ENCODE results near the gene FFAR4. TPM values are rescaled to one million over a fixed set of nuclear protein-coding genes. Genes with fewer than 3 reads are reported as not detected.

The FFAR4 gene
- total and polyA plus RNA-seq, 2 of the 8 experiments (the other 6 are each of a cell fraction or from before 2014, with no cell fraction given) = not detected

DNA sequence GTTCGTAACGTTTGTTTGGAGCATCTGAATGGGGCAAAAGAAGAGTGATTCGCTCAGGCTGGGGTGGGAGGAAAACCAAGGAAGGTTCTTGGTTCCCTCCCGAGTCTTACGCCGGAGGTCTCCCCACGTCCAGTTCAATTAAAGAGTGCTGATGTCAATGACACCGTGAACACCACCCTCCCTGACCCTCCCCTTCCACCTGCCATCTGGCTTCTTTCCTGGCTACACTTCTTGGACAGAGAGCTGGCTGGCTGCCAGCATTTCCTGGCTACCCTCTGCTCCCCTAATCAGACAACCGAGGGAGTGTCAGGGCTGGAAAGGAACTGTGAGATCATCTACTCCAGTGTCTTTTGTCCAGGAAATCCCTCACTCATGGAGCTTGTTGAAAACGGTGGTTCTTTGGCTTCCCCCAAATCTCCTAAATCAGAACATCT, 24.1 kb upstream of the FFAR4 start:
- Histone ChIP-seq H3K56ac (replicated peaks; ENCODE audit: insufficient read length, low read depth, low read length) (no peak overlapping the region), H4K5ac (ENCODE audit: insufficient read length, low read depth, low read length) (no peak overlapping the region), H2BK15ac (ENCODE audit: low read length) (no peak overlapping the region), H3K23me2 (ENCODE audit: low read depth, low read length) (no peaks in the 10 kb centered on the region; the same call in 1 of the 2 replicates), H3K14ac (ENCODE audit: insufficient read length) (no peak overlapping the region), H4K8ac (ENCODE audit: extremely low read depth, insufficient read depth, low read length) (no peak overlapping the region), H3K4me3 (ENCODE audit: extremely low read depth in 1 of 4, insufficient read depth in 2 of 4, low read depth in 3 of 4, low read length in 4 of 4) (no peak overlapping the region; a peak in 1 of 8 replicates), H3K23ac (ENCODE audit: insufficient read length) (no peak overlapping the region), H3K79me1 (ENCODE audit: low read depth, low read length) (no peaks in the 10 kb centered on the region), H3K18ac (ENCODE audit: extremely low read depth, low read length) (no peak overlapping the region), H3K27me3 (replicated peaks in 1 of 4; ENCODE audit: control insufficient read depth in 3 of 4, extremely low read depth in 1 of 4, insufficient read depth in 3 of 4, low read length in 3 of 4) (peaks cover 0 to 3% (median 0%) of the 10 kb centered on the region in 4 experiments; a peak in 1 of 7 replicates), H3K36me3 (ENCODE audit: control insufficient read depth in 2 of 4, insufficient read depth in 4 of 4, low read length in 3 of 4) (no peaks in the 10 kb centered on the region), H3K4ac (replicated peaks; ENCODE audit: insufficient read length, low read depth, low read length) (no peak overlapping the region), H2BK12ac (ENCODE audit: low read depth, low read length) (no peak overlapping the region), H3K4me1 (replicated peaks in 1 of 4; ENCODE audit: control insufficient read depth in 3 of 4, insufficient read depth in 4 of 4, low read length in 3 of 4) (no peaks in the 10 kb centered on the region), H3K9me3 (ENCODE audit: insufficient read depth in 2 of 2, low read depth in 1 of 2, low read length in 1 of 2) (no peaks in the 10 kb centered on the region), H2BK120ac (replicated peaks; ENCODE audit: low read depth, low read length) (no peak overlapping the region), H4K20me1 (replicated peaks in 1 of 2; ENCODE audit: control insufficient read depth in 1 of 2, insufficient read depth in 2 of 2, low read length in 2 of 2) (no peaks in the 10 kb centered on the region), H3K4me2 (ENCODE audit: insufficient read depth in 1 of 2, low read depth in 2 of 2, low read length in 2 of 2) (peak overlapping the region in 1 of 2 experiments; percentile 3; a peak in 1 of 4 replicates), H2BK20ac (ENCODE audit: low read length) (no peak overlapping the region), H2BK5ac (ENCODE audit: low read depth, low read length) (no peak overlapping the region), H2AFZ (ENCODE audit: low read length) (peak overlapping the region; percentile 37; the same call in 1 of the 2 replicates), H4K91ac (replicated peaks; ENCODE audit: insufficient read length, low read length) (no peak overlapping the region), H2AK5ac (ENCODE audit: low read depth, low read length) (no peak overlapping the region), H3K79me2 (ENCODE audit: control insufficient read depth in 1 of 2, insufficient read depth in 2 of 2, low read length in 2 of 2) (no peaks in the 10 kb centered on the region), H3K9ac (replicated peaks in 1 of 4; ENCODE audit: extremely low read depth in 1 of 4, low read depth in 3 of 4, low read length in 3 of 4) (no peak overlapping the region), H3K27ac (ENCODE audit: low read depth, low read length) (no peak overlapping the region)
- WGBS, 2 experiments (ENCODE audit: extremely low coverage in 1 of 2, insufficient coverage in 1 of 2, insufficient read length in 1 of 2, insufficient replicate concordance in 2 of 2, low coverage in 1 of 2, low lambda C conversion rate in 2 of 2, missing lambda C conversion rate in 1 of 2) = 60% methylated on average over 10 of the region's 10 CpGs; no CpG with 5 or more reads in 1 of the 2 experiments
- DNase-seq (ENCODE audit: low read depth in 1 of 2, low spot score in 2 of 2) (no peak), FAIRE-seq (no peak)
- POLR2A ChIA-PET (ENCODE audit: partially characterized antibody) = interaction anchor here (1.1 kb wide), 1 partner anchor 24 kb away, joined by 3 read pairs; the partner anchor contains the start of gene FFAR4
- CTCF ChIA-PET (ENCODE audit: partially characterized antibody) = interaction anchor here (0.5 to 4.5 kb wide), 24 partner anchors 9 to 979 kb away, joined by 3 to 78 read pairs (median 4); partner anchors contain the start of gene FFAR4
- TF ChIP-seq RXRA (IDR thresholded peaks at IDR 0.05; ENCODE audit: insufficient read depth, low read depth, low read length) (no peak), SP4 (IDR thresholded peaks at IDR 0.05; ENCODE audit: low read length) (no peak), EP300 (IDR thresholded peaks at IDR 0.05; ENCODE audit: borderline replicate concordance in 1 of 2, low read depth in 2 of 2, low read length in 2 of 2) (no peak), CREB1 (IDR thresholded peaks at IDR 0.05) (no peak), CHD2 (IDR thresholded peaks at IDR 0.05; ENCODE audit: low read length) (no peak), SIRT6 (IDR thresholded peaks at IDR 0.05; ENCODE audit: low read length) (no peak), TAF7 (optimal IDR thresholded peaks at IDR 0.05; ENCODE audit: borderline replicate concordance, low read depth, low read length) (no peak), SIX5 (IDR thresholded peaks at IDR 0.05; ENCODE audit: low read depth, low read length) (no peak), KDM5A (IDR thresholded peaks at IDR 0.05; ENCODE audit: low read length) (no peak), TBP (IDR thresholded peaks at IDR 0.05; ENCODE audit: low read depth, low read length) (no peak)
- TF ChIP-seq, protein P1, sequence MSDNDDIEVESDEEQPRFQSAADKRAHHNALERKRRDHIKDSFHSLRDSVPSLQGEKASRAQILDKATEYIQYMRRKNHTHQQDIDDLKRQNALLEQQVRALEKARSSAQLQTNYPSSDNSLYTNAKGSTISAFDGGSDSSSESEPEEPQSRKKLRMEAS (IDR thresholded peaks at IDR 0.05) = no peak
- TF ChIP-seq, protein P2, sequence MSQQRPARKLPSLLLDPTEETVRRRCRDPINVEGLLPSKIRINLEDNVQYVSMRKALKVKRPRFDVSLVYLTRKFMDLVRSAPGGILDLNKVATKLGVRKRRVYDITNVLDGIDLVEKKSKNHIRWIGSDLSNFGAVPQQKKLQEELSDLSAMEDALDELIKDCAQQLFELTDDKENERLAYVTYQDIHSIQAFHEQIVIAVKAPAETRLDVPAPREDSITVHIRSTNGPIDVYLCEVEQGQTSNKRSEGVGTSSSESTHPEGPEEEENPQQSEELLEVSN (IDR thresholded peaks at IDR 0.05) = no peak

All from H1 (cell line).